Measurements from ENCODE around the gene CIRBP. TPM values are rescaled to one million over a fixed set of nuclear protein-coding genes. Genes with fewer than 3 reads are reported as not detected.
A peak's percentile ranks its signal among the peaks of the same experiment; 100 is the strongest.

CIRBP gene
- total and polyA plus RNA-seq, 2 of the 13 experiments (the other 11 are each of a cell fraction or from before 2014, with no cell fraction given), result 133 to 140 TPM

DNA sequence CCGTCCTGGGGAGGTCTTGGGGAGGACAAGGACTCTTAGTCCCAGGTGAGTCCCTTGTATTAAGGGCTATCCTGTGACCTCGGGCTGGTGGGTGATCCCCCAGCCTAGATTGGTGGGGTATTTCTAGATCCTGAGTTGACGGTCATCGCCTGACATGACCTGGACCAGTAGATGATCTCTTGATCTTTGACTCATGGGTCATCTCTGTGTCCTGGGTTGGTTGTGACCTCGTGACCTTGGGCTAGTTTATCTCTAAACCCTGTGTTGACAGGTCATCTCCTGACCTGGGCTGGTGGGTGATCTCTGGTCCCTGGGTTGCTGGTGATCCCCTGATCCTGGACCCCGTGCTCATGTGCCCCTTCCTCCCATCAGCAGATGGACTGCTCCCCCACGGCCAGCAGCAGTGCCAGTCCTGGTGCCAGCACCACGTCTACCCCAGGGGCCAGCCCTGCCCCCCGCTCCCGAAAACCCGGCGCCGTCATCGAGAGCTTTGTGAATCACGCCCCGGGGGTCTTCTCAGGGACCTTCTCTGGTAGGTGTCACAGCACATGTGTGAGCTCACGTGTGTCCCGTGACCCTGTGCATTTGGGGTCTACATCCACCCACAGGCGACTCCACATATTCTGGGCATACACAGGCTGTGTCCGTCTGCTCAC is 14.5 kb upstream of the CIRBP start (continued):
- TF ChIP-seq NFIC (IDR thresholded peaks at IDR 0.05; ENCODE audit: low read length), result peak; percentile 45; the same call in 1 of the 2 replicates
- TF ChIP-seq ERF (CRISPR knock-in tag; IDR thresholded peaks at IDR 0.05), result peak; percentile 61; the same call in 1 of the 2 replicates
- peak; percentile 99 for TF ChIP-seq ESRRA (CRISPR knock-in tag; IDR thresholded peaks at IDR 0.05; ENCODE audit: low read depth)
- peak; percentile 94 for TF ChIP-seq RXRA (CRISPR knock-in tag; IDR thresholded peaks at IDR 0.05)
- TF ChIP-seq ZFP41 (CRISPR knock-in tag; IDR thresholded peaks at IDR 0.05; ENCODE audit: borderline replicate concordance), result no peak
- peak; percentile 41 for TF ChIP-seq SKI (IDR thresholded peaks at IDR 0.05; ENCODE audit: partially characterized antibody)
- peak; percentile 50; the same call in 1 of the 2 replicates for TF ChIP-seq FOXJ3 (CRISPR knock-in tag; IDR thresholded peaks at IDR 0.05; ENCODE audit: borderline replicate concordance)
- TF ChIP-seq GATAD2A (CRISPR knock-in tag; IDR thresholded peaks at IDR 0.05), result peak; percentile 61; the same call in 1 of the 2 replicates
- 0 out of 2 replicates have a peak, but pooled peaks have one; percentile 28 for TF ChIP-seq ARNT2 (CRISPR knock-in tag; IDR thresholded peaks at IDR 0.05; ENCODE audit: low read depth)
- no peak for TF ChIP-seq SMAD9 (CRISPR knock-in tag; IDR thresholded peaks at IDR 0.05)
- TF ChIP-seq HIVEP1 (CRISPR knock-in tag; IDR thresholded peaks at IDR 0.05), result peak; percentile 43; the same call in 1 of the 2 replicates
- TF ChIP-seq HHEX (CRISPR knock-in tag; IDR thresholded peaks at IDR 0.05), result peak; percentile 12; the same call in 1 of the 2 replicates
- no peak for TF ChIP-seq ZNF138 (CRISPR knock-in tag; IDR thresholded peaks at IDR 0.05; ENCODE audit: low read depth)
- no peak for TF ChIP-seq ZNF251 (CRISPR knock-in tag; IDR thresholded peaks at IDR 0.05)
- no peak for TF ChIP-seq ZNF737 (CRISPR knock-in tag; IDR thresholded peaks at IDR 0.05; ENCODE audit: borderline replicate concordance)
- peak; percentile 92 for TF ChIP-seq NR2C2 (CRISPR knock-in tag; IDR thresholded peaks at IDR 0.05; ENCODE audit: borderline replicate concordance)
- peak; percentile 70; the same call in 1 of the 2 replicates for TF ChIP-seq ZBTB7A (CRISPR knock-in tag; IDR thresholded peaks at IDR 0.05)
- TF ChIP-seq CREBL2 (CRISPR knock-in tag; IDR thresholded peaks at IDR 0.05; ENCODE audit: borderline replicate concordance), result no peak
- peak; percentile 48; the same call in 1 of the 2 replicates for TF ChIP-seq ZNF281 (CRISPR knock-in tag; IDR thresholded peaks at IDR 0.05; ENCODE audit: borderline replicate concordance)
- no peak for TF ChIP-seq SCMH1 (CRISPR knock-in tag; IDR thresholded peaks at IDR 0.05; ENCODE audit: borderline replicate concordance)
- TF ChIP-seq, protein P1, sequence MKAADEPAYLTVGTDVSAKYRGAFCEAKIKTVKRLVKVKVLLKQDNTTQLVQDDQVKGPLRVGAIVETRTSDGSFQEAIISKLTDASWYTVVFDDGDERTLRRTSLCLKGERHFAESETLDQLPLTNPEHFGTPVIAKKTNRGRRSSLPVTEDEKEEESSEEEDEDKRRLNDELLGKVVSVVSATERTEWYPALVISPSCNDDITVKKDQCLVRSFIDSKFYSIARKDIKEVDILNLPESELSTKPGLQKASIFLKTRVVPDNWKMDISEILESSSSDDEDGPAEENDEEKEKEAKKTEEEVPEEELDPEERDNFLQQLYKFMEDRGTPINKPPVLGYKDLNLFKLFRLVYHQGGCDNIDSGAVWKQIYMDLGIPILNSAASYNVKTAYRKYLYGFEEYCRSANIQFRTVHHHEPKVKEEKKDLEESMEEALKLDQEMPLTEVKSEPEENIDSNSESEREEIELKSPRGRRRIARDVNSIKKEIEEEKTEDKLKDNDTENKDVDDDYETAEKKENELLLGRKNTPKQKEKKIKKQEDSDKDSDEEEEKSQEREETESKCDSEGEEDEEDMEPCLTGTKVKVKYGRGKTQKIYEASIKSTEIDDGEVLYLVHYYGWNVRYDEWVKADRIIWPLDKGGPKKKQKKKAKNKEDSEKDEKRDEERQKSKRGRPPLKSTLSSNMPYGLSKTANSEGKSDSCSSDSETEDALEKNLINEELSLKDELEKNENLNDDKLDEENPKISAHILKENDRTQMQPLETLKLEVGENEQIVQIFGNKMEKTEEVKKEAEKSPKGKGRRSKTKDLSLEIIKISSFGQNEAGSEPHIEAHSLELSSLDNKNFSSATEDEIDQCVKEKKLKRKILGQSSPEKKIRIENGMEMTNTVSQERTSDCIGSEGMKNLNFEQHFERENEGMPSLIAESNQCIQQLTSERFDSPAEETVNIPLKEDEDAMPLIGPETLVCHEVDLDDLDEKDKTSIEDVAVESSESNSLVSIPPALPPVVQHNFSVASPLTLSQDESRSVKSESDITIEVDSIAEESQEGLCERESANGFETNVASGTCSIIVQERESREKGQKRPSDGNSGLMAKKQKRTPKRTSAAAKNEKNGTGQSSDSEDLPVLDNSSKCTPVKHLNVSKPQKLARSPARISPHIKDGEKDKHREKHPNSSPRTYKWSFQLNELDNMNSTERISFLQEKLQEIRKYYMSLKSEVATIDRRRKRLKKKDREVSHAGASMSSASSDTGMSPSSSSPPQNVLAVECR (CRISPR knock-in tag; IDR thresholded peaks at IDR 0.05; ENCODE audit: borderline replicate concordance), result peak; percentile 68; the same call in 1 of the 2 replicates
- TF ChIP-seq ZNF746 (CRISPR knock-in tag; IDR thresholded peaks at IDR 0.05), result peak; percentile 86
- no peak for TF ChIP-seq ZNF768 (CRISPR knock-in tag; IDR thresholded peaks at IDR 0.05)
- 0 out of 2 replicates have a peak, but pooled peaks have one; percentile 16 for TF ChIP-seq ZNF670 (CRISPR knock-in tag; IDR thresholded peaks at IDR 0.05; ENCODE audit: borderline replicate concordance)

Measured in HepG2 (cell line).